Measurements from ENCODE around the gene BLVRA.

DNA sequence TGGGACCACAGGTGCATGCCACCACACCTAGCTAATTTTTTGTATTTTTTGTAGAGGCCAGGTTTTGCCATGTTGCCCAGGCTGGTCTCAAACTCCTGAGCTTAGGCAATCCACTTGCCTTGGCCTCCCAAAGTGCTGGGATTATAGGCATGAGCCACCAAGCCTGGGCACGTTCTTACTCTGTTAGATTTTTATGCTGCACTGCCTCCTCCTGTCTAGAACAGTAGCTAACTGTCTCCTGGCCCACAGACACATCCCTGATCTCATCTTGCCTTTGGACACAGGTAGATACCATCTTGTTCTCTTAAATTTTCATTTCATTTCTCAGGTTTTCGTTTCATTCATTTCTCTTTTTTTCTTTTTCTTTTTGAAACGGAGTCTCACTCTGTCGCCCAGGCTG, 41.1 kb downstream of the BLVRA start:
- TF ChIP-seq, protein P1, sequence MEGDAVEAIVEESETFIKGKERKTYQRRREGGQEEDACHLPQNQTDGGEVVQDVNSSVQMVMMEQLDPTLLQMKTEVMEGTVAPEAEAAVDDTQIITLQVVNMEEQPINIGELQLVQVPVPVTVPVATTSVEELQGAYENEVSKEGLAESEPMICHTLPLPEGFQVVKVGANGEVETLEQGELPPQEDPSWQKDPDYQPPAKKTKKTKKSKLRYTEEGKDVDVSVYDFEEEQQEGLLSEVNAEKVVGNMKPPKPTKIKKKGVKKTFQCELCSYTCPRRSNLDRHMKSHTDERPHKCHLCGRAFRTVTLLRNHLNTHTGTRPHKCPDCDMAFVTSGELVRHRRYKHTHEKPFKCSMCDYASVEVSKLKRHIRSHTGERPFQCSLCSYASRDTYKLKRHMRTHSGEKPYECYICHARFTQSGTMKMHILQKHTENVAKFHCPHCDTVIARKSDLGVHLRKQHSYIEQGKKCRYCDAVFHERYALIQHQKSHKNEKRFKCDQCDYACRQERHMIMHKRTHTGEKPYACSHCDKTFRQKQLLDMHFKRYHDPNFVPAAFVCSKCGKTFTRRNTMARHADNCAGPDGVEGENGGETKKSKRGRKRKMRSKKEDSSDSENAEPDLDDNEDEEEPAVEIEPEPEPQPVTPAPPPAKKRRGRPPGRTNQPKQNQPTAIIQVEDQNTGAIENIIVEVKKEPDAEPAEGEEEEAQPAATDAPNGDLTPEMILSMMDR (optimal IDR thresholded peaks at IDR 0.05 in 1 of 3, IDR thresholded peaks at IDR 0.05 in 1 of 3, conservative IDR thresholded peaks at IDR 0.05 in 1 of 3; ENCODE audit: extremely low read depth in 1 of 3, insufficient read depth in 2 of 3, low read length in 3 of 3), result peak; percentile 38 to 66 (median 51)
- TF ChIP-seq EZH2 (IDR thresholded peaks at IDR 0.05; ENCODE audit: low read length), result no peak
